ENCODE data around the gene ANKRD33B.

- no peak for TF ChIP-seq JUNB (IDR thresholded peaks at IDR 0.05; ENCODE audit: unreplicated experiment)
- TF ChIP-seq ZNF462 (CRISPR knock-in tag; IDR thresholded peaks at IDR 0.05): no peak
- TF ChIP-seq EZH2 (IDR thresholded peaks at IDR 0.05; ENCODE audit: low read depth, unreplicated experiment): no peak
- TF ChIP-seq POLR2AphosphoS5 (IDR thresholded peaks at IDR 0.05; ENCODE audit: low read depth): no peak
- TF ChIP-seq CTCF (conservative IDR thresholded peaks at IDR 0.05; ENCODE audit: low read depth in 2 of 2): no peak
- TF ChIP-seq EZH2phosphoT487 (IDR thresholded peaks at IDR 0.05; ENCODE audit: unreplicated experiment): no peak
- no peak for TF ChIP-seq ZNF114 (CRISPR knock-in tag; IDR thresholded peaks at IDR 0.05)
- TF ChIP-seq STAT1 (IDR thresholded peaks at IDR 0.05; ENCODE audit: unreplicated experiment): no peak
- no peak for TF ChIP-seq REST (IDR thresholded peaks at IDR 0.05; ENCODE audit: unreplicated experiment)
- no peak for TF ChIP-seq NANOG (IDR thresholded peaks at IDR 0.05; ENCODE audit: borderline replicate concordance)
- TF ChIP-seq CREB1 (CRISPR knock-in tag; IDR thresholded peaks at IDR 0.05; ENCODE audit: low read depth): no peak
- TF ChIP-seq ETS1 (IDR thresholded peaks at IDR 0.05): no peak
- no peak for TF ChIP-seq ZNF331 (CRISPR knock-in tag; IDR thresholded peaks at IDR 0.05; ENCODE audit: low read depth)
These were observed 81.8 kb downstream of the ANKRD33B start for GRCh38 chr5:10645671-10646070.

Measured in GM23338 (cell line).